EH (cell line): ENCODE data around the gene TSPAN18.

Experiments used
- DNase-seq: peaks from one replicate; pipeline ENCODE4 v3.0.0-alpha.2; 2015; ENCODE audit warnings: low read depth

The TSPAN18 gene

DNA sequence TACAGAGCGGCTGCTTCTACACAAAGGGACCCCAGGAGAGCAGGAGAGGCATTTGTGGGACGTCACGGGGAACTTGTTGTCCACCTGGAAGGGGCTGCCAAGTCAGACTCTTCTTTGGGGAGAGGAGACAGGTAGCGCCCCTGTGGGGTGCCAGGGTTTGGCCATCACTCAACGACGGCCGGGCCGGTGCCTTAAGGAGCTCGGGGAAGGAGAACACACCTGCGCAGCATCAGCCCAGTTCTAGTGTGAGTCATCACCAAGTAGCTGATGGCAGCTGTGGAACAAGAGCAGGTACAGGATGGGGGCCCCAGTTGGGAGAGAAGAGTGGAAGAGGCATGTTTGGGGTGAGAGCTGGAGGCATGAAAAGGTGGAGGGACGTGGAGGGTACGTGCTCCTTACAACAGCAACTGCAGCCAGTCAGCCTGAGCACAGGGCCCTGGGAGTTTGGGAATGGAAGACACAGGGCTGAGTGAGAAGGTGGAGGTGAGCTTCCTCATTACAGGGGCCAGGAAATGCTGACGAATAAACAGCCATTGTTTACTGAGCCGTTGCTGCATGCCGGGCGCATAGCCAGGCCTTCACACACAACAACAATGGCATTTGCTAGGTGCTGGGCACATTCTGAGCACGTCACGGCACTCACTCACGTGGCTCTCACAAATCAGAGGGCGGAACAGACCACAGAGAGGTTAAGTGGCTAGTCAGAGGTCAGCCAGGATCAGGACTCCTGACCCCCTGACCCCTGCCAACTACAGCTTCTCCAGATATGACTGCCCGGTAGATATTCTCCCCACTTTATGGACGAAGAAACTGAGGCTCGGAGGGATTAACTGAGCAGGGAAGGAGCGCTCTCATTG lies 253.0 kb downstream of the TSPAN18 start:
- no peak for DNase-seq

DNA sequence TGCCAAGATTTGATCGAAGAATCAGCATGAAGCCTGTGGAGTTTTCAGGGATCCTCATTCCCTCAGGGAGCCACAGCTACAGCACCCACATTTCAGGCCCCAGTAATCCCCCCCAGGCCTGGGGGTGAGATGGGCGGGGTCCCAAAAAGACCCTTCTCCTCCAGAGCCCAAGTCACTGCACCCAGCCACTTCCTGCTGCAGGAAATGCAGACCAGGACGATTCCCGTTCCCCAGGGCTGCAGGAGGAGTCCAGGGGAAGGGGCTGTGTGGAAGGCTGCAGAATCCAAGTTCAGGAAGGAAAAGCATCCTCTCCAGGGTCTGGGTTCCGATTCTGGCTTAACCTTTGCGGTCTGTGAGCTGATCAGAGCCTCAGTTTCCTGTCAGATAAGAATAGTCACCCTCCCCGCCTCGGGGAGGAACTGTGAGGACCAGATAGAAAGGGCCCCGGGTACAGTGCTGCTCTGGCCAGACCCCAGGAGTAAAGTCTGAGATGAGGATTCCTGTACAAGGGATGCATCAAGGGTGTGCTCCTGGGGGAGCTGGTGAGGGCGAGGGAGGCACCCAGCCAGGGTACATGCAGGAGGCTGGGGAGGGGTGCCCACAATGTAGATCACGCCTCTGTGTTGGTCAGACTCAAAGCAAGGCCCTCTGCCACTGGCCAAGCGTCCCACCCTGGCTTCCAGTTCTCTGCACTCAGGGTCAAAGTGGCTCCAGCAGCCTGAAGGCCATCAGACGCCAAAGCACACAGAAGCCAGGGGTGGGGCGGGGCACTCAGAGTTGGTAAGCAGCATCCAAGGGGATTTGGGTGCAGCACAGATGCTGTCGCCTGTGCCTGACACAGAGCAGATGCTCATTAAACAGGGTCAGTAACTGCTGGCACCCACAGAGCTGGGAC lies 254.0 kb downstream of the TSPAN18 start:
- no peak for DNase-seq
